ENCODE results near the gene CYFIP2.
A peak's percentile ranks its signal among the peaks of the same experiment; 100 is the strongest.
"Not testable (repeated sequence)": the region's sequence is repeated elsewhere in the genome, so short reads cannot be mapped to it uniquely, and the experiment has no call there.

CYFIP2 gene

GRCh38 chr5:157415838-157416237 lies 149.9 kb downstream of the CYFIP2 start:
- no peaks in the 10 kb centered on the region for H4K20me1 ChIP-seq (ENCODE audit: insufficient read depth, low read length)
- no peaks in the 10 kb centered on the region for H3K27me3 ChIP-seq (ENCODE audit: insufficient read depth, low read length)
- no peaks in the 10 kb centered on the region for H3K9me3 ChIP-seq (ENCODE audit: low read length)
- no peak overlapping the region for H3K9ac ChIP-seq (ENCODE audit: low read length)
- no peak overlapping the region for H3K4me3 ChIP-seq (ENCODE audit: low read depth, low read length, poor library complexity, severe bottlenecking)
- H3K36me3 ChIP-seq (ENCODE audit: insufficient read depth, low read length): no peaks in the 10 kb centered on the region
- no peak overlapping the region for H3K27ac ChIP-seq (ENCODE audit: low read depth, low read length, poor library complexity, severe bottlenecking)
- no peaks in the 10 kb centered on the region for H3K9me2 ChIP-seq (ENCODE audit: low read depth, low read length)
- H3K79me2 ChIP-seq (ENCODE audit: insufficient read depth, low read length): no peaks in the 10 kb centered on the region
- TF ChIP-seq, protein P1, sequence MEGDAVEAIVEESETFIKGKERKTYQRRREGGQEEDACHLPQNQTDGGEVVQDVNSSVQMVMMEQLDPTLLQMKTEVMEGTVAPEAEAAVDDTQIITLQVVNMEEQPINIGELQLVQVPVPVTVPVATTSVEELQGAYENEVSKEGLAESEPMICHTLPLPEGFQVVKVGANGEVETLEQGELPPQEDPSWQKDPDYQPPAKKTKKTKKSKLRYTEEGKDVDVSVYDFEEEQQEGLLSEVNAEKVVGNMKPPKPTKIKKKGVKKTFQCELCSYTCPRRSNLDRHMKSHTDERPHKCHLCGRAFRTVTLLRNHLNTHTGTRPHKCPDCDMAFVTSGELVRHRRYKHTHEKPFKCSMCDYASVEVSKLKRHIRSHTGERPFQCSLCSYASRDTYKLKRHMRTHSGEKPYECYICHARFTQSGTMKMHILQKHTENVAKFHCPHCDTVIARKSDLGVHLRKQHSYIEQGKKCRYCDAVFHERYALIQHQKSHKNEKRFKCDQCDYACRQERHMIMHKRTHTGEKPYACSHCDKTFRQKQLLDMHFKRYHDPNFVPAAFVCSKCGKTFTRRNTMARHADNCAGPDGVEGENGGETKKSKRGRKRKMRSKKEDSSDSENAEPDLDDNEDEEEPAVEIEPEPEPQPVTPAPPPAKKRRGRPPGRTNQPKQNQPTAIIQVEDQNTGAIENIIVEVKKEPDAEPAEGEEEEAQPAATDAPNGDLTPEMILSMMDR (IDR thresholded peaks at IDR 0.05; ENCODE audit: low read length): no peak
- TF ChIP-seq EZH2 (IDR thresholded peaks at IDR 0.05; ENCODE audit: borderline replicate concordance, low read length): no peak
- no peak overlapping the region for H3K4me2 ChIP-seq (ENCODE audit: low read length)
- H3K4me1 ChIP-seq (ENCODE audit: insufficient read depth, low read length, severe bottlenecking): no peaks in the 10 kb centered on the region
- no peaks in the 10 kb centered on the region for H3F3A ChIP-seq (ENCODE audit: insufficient read depth, low read length)
- no peak overlapping the region for H2AFZ ChIP-seq (ENCODE audit: low read length)

DNA sequence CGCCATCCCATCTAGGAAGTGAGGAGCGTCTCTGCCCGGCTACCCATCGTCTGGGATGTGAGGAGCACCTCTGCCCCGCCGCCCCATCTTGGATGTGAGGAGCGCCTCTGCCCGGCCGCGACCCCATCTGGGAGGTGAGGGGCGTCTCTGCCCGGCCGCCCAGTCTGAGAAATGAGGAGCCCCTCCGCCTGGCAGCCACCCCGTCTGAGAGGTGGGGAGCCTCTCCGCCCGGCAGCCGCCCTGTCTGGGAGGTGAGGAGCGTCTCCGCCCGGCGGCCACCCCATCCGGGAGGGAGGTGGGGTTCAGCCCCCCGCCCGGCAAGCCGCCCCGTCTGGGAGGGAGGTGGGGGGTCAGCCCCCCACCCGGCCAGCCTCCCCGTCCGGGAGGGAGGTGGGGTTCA lies 153.6 kb downstream of the CYFIP2 start:
- not testable (repeated sequence) for H3K4me3 ChIP-seq (ENCODE audit: low read depth, low read length, poor library complexity, severe bottlenecking); H3K9me2 ChIP-seq (ENCODE audit: low read depth, low read length); H3K9ac ChIP-seq (ENCODE audit: low read length); H3K79me2 ChIP-seq (ENCODE audit: insufficient read depth, low read length); H3K4me1 ChIP-seq (ENCODE audit: insufficient read depth, low read length, severe bottlenecking); H3K4me2 ChIP-seq (ENCODE audit: low read length); H3K36me3 ChIP-seq (ENCODE audit: insufficient read depth, low read length); H3K9me3 ChIP-seq (ENCODE audit: low read length); H3K27me3 ChIP-seq (ENCODE audit: insufficient read depth, low read length); H3F3A ChIP-seq (ENCODE audit: insufficient read depth, low read length); H4K20me1 ChIP-seq (ENCODE audit: insufficient read depth, low read length); H3K27ac ChIP-seq (ENCODE audit: low read depth, low read length, poor library complexity, severe bottlenecking); H2AFZ ChIP-seq (ENCODE audit: low read length)

DNA sequence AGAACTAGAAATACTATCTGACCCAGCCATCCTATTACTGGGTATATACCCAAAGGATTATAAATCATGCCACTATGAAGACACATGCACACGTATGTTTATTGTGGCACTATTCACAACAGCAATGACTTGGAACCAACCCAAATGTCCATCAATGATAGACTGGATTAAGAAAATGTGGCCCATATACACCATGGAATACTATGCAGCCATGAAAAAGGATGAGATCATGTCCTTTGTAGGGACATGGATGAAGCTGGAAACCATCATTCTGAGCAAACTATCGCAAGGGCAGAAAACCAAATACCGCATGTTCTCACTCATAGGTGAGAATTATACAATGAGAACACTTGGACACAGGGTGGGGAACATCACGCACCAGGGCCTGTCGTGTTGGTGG lies 164.0 kb downstream of the CYFIP2 start:
- H2AFZ ChIP-seq (ENCODE audit: low read length); H3K27ac ChIP-seq (ENCODE audit: low read depth, low read length, poor library complexity, severe bottlenecking); H3F3A ChIP-seq (ENCODE audit: insufficient read depth, low read length); H3K9me3 ChIP-seq (ENCODE audit: low read length); H3K4me2 ChIP-seq (ENCODE audit: low read length); H3K79me2 ChIP-seq (ENCODE audit: insufficient read depth, low read length); H4K20me1 ChIP-seq (ENCODE audit: insufficient read depth, low read length); H3K9me2 ChIP-seq (ENCODE audit: low read depth, low read length); H3K4me1 ChIP-seq (ENCODE audit: insufficient read depth, low read length, severe bottlenecking); H3K36me3 ChIP-seq (ENCODE audit: insufficient read depth, low read length); H3K4me3 ChIP-seq (ENCODE audit: low read depth, low read length, poor library complexity, severe bottlenecking); H3K9ac ChIP-seq (ENCODE audit: low read length); H3K27me3 ChIP-seq (ENCODE audit: insufficient read depth, low read length): not testable (repeated sequence)

DNA sequence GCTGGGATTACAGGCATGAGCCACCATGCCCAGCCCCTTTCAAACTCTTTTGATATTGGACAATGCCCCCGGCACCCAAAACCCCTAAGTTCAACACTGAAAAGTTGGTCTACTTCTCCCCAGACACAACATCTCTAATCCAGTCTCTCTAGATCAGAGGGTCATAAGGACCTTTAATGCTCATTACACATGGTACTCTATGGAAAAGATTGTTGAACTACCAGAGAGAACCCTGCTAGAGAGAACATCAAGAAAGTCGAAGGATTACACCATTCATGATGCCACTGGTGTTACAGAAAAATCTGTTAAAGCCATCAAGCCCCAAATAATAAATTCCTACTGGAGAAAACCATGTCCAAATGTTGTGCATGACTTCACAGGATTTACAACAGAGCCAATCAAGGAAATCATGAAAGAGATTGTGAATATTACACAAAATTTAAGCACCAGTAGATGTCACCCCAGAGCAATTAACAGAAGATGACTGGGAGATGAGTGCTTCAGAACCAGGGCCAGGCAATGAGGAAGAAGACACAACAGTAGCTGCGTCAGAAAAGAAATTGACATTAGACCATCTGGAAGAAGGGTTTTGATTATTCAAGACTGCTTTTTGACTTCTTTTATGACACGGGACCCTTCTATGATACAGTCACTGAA lies 165.7 kb downstream of the CYFIP2 start:
- no peak overlapping the region for H3K4me2 ChIP-seq (ENCODE audit: low read length)
- H3K4me1 ChIP-seq (ENCODE audit: insufficient read depth, low read length, severe bottlenecking): no peaks in the 10 kb centered on the region
- no peak overlapping the region for H3K27ac ChIP-seq (ENCODE audit: low read depth, low read length, poor library complexity, severe bottlenecking)
- H3K9ac ChIP-seq (ENCODE audit: low read length): no peak overlapping the region
- no peaks in the 10 kb centered on the region for H4K20me1 ChIP-seq (ENCODE audit: insufficient read depth, low read length)
- H3K9me2 ChIP-seq (ENCODE audit: low read depth, low read length): no peaks in the 10 kb centered on the region
- H3K27me3 ChIP-seq (ENCODE audit: insufficient read depth, low read length): no peaks in the 10 kb centered on the region
- H2AFZ ChIP-seq (ENCODE audit: low read length): no peak overlapping the region
- no peaks in the 10 kb centered on the region for H3F3A ChIP-seq (ENCODE audit: insufficient read depth, low read length)
- H3K79me2 ChIP-seq (ENCODE audit: insufficient read depth, low read length): no peaks in the 10 kb centered on the region
- H3K4me3 ChIP-seq (ENCODE audit: low read depth, low read length, poor library complexity, severe bottlenecking): no peak overlapping the region
- TF ChIP-seq, protein P1 (IDR thresholded peaks at IDR 0.05; ENCODE audit: low read length): peak; percentile 68
- TF ChIP-seq EZH2 (IDR thresholded peaks at IDR 0.05; ENCODE audit: borderline replicate concordance, low read length): no peak
- no peaks in the 10 kb centered on the region for H3K36me3 ChIP-seq (ENCODE audit: insufficient read depth, low read length)
- no peaks in the 10 kb centered on the region for H3K9me3 ChIP-seq (ENCODE audit: low read length)
